H9 (cell line): ENCODE data around the gene PROP1. TPM values are rescaled to one million over a fixed set of nuclear protein-coding genes. Genes with fewer than 3 reads are reported as not detected.

Experiments
- DNase-seq: peaks from one replicate; pipeline ENCODE4 v3.0.0-alpha.2; 2017
- H2AFZ ChIP-seq: one replicate; pipeline ENCODE4 v1.6.1; 2013; ENCODE audit warnings: mild to moderate bottlenecking, low read length, control low read depth, moderate library complexity
- H2AK5ac ChIP-seq: 2 replicates; pipeline ENCODE4 v1.6.1; 2013; ENCODE audit warnings: low read length, control low read depth, mixed read lengths; ENCODE audit not compliant: insufficient read length
- H2BK120ac ChIP-seq: one replicate; pipeline ENCODE4 v1.6.1; 2013; ENCODE audit warnings: low read depth, mild to moderate bottlenecking, low read length, control low read depth, inconsistent platforms; ENCODE audit not compliant: poor library complexity, severe bottlenecking
- H2BK12ac ChIP-seq: 2 replicates; pipeline ENCODE4 v1.6.1; 2013; ENCODE audit warnings: low read length, control low read depth, mixed read lengths, low read depth; ENCODE audit not compliant: insufficient read length
- H2BK15ac ChIP-seq: 2 replicates; pipeline ENCODE4 v1.6.1; 2013; ENCODE audit warnings: low read depth, low read length, control low read depth
- H2BK20ac ChIP-seq: one replicate; pipeline ENCODE4 v1.6.1; 2013; ENCODE audit warnings: low read depth, mild to moderate bottlenecking, low read length, control low read depth, inconsistent platforms; ENCODE audit not compliant: poor library complexity, severe bottlenecking
- H2BK5ac ChIP-seq: 2 replicates; pipeline ENCODE4 v1.6.1; 2013; ENCODE audit warnings: low read length, control low read depth, mixed read lengths; ENCODE audit not compliant: insufficient read length
- H3K14ac ChIP-seq: 2 replicates; pipeline ENCODE4 v1.6.1; 2013; ENCODE audit warnings: low read length, control low read depth; ENCODE audit not compliant: insufficient read depth
- H3K18ac ChIP-seq: 2 replicates; pipeline ENCODE4 v1.6.1; 2013; ENCODE audit warnings: low read depth, mild to moderate bottlenecking, mixed read lengths, low read length, control low read depth; ENCODE audit not compliant: insufficient read length
- H3K23ac ChIP-seq: 2 replicates; pipeline ENCODE4 v1.6.1; 2013; ENCODE audit warnings: low read length, control low read depth, mixed read lengths, low read depth; ENCODE audit not compliant: insufficient read length
- H3K23me2 ChIP-seq: 2 replicates; pipeline ENCODE4 v1.6.1; 2013; ENCODE audit warnings: low read depth, mild to moderate bottlenecking, mixed read lengths, low read length, control low read depth; ENCODE audit not compliant: insufficient read length, poor library complexity, severe bottlenecking
- H3K27ac ChIP-seq: 2 replicates; pipeline ENCODE4 v1.5.1; 2013; ENCODE audit warnings: low read length, control low read depth, mixed read lengths, low read depth; ENCODE audit not compliant: insufficient read length
- H3K27me3 ChIP-seq: 2 replicates; pipeline ENCODE4 v1.6.1; 2013; ENCODE audit warnings: low read length, control low read depth, inconsistent platforms; ENCODE audit not compliant: insufficient read depth
- H3K4ac ChIP-seq: 2 replicates; pipeline ENCODE4 v1.6.1; 2013; ENCODE audit warnings: low read depth, mild to moderate bottlenecking, control low read depth, inconsistent platforms, low read length, moderate library complexity
- H3K4me1 ChIP-seq: 2 replicates; pipeline ENCODE4 v1.6.1; 2013; ENCODE audit warnings: low read length, control low read depth, inconsistent platforms; ENCODE audit not compliant: insufficient read depth
- H3K4me2 ChIP-seq: 2 replicates; pipeline ENCODE4 v1.6.1; 2013; ENCODE audit warnings: low read length, control low read depth, mixed read lengths; ENCODE audit not compliant: insufficient read length, insufficient read depth
- H3K56ac ChIP-seq: 2 replicates; pipeline ENCODE4 v1.6.1; 2013; ENCODE audit warnings: low read depth, mild to moderate bottlenecking, mixed read lengths, low read length, control low read depth; ENCODE audit not compliant: insufficient read length
- H3K79me1 ChIP-seq: 2 replicates; pipeline ENCODE4 v1.6.1; 2013; ENCODE audit warnings: low read depth, mild to moderate bottlenecking, moderate library complexity, low read length, control low read depth, inconsistent platforms; ENCODE audit not compliant: insufficient read depth, poor library complexity, severe bottlenecking
- H3K79me2 ChIP-seq: 2 replicates; pipeline ENCODE4 v1.6.1; 2013; ENCODE audit warnings: low read length, control low read depth, inconsistent platforms; ENCODE audit not compliant: insufficient read depth
- H3K9ac ChIP-seq: 2 replicates; pipeline ENCODE4 v1.6.1; 2013; ENCODE audit warnings: low read length, control low read depth, mixed read lengths; ENCODE audit not compliant: insufficient read length; ENCODE audit errors: extremely low read depth
- H3K9me3 ChIP-seq: one replicate; pipeline ENCODE4 v1.6.1; 2013; ENCODE audit warnings: low read depth, low read length, inconsistent platforms; ENCODE audit not compliant: control insufficient read depth
- H3T11ph ChIP-seq: one replicate; pipeline ENCODE4 v1.6.1; 2013; ENCODE audit warnings: mild to moderate bottlenecking, low read length, control low read depth, inconsistent platforms
- H4K20me1 ChIP-seq: one replicate; pipeline ENCODE4 v1.6.1; 2013; ENCODE audit not compliant: control insufficient read depth, insufficient read length, insufficient read depth
- H4K5ac ChIP-seq: 2 replicates; pipeline ENCODE4 v1.6.1; 2013; ENCODE audit warnings: low read depth, mild to moderate bottlenecking, mixed read lengths, low read length, control low read depth; ENCODE audit not compliant: insufficient read length
- H4K8ac ChIP-seq: replicated peaks from 2 replicates; pipeline ENCODE4 v1.6.1; 2013; ENCODE audit warnings: low read length, control low read depth, mixed read lengths, low read depth; ENCODE audit not compliant: insufficient read length
- H4K91ac ChIP-seq: 2 replicates; pipeline ENCODE4 v1.6.1; 2013; ENCODE audit warnings: low read depth, mild to moderate bottlenecking, moderate library complexity, mixed read lengths, low read length, control low read depth; ENCODE audit not compliant: insufficient read length
- H3K27ac Mint-ChIP-seq, 3 experiments: 2 replicates in 2 of 3; 3 replicates in 1 of 3; pipeline ENCODE4 v1.8.0; 2020 to 2021; ENCODE audit warnings: mixed read lengths in 3 of 3, mild to moderate bottlenecking in 1 of 3, moderate library complexity in 1 of 3
- H3K27me3 Mint-ChIP-seq: 2 replicates; pipeline ENCODE4 v1.8.0; 2021; ENCODE audit warnings: low read depth, mild to moderate bottlenecking, moderate library complexity, mixed read lengths
- H3K36me3 Mint-ChIP-seq, 3 experiments: 2 replicates in 2 of 3; 3 replicates in 1 of 3; pipeline ENCODE4 v1.8.0; 2020 to 2021; ENCODE audit warnings: low read depth in 3 of 3, mixed read lengths in 3 of 3; ENCODE audit not compliant: insufficient read depth in 1 of 3
- H3K4me1 Mint-ChIP-seq, 2 experiments: 2 replicates each; pipeline ENCODE4 v1.8.0; 2020; ENCODE audit warnings: mixed read lengths in 2 of 2
- H3K4me3 Mint-ChIP-seq, 2 experiments: 2 replicates in 1 of 2; 3 replicates in 1 of 2; pipeline ENCODE4 v1.8.0; 2020 to 2021; ENCODE audit warnings: mild to moderate bottlenecking in 2 of 2, mixed read lengths in 2 of 2, moderate library complexity in 1 of 2
- H3K9me3 Mint-ChIP-seq, 2 experiments: 2 replicates in 1 of 2; 3 replicates in 1 of 2; pipeline ENCODE4 v1.8.0; 2020; ENCODE audit warnings: mild to moderate bottlenecking in 2 of 2, mixed read lengths in 2 of 2, moderate library complexity in 1 of 2
- CTCF ChIP-seq: fragments of 200-600 bp; sonication (generic); conservative IDR thresholded peaks from 3 replicates; pipeline ENCODE4 v1.8.0; 2021; ENCODE audit warnings: antibody characterized with exemption, mild to moderate bottlenecking
- WGBS: extraction: QIAGEN DNeasy Blood & Tissue Kit; methylation state at CpG from one replicate; pipeline ENCODE4 v1.1.7; 2013; ENCODE audit warnings: missing lambda C conversion rate, low lambda C conversion rate, mixed read lengths; ENCODE audit not compliant: insufficient read length; ENCODE audit errors: extremely low coverage; 5-methylcytosine and 5-hydroxymethylcytosine counted together
- total RNA-seq: library from RNA; stranded (reverse); gene quantifications from 2 replicates; pipeline ENCODE4 v1.2.1, GENCODE V29; 2021

The PROP1 gene
- total RNA-seq, 1 experiment from 2014 or later = not detected

GRCh38 chr5:177968661-177969211 lies 27.3 kb downstream of the PROP1 start:
- H2BK20ac ChIP-seq = no peak overlapping the region
- Mint-ChIP-seq H3K4me1 (peaks cover 9 to 12% of the 10 kb centered on the region in 2 experiments), H3K36me3 (peaks cover 12 to 36% (median 20%) of the 10 kb centered on the region in 3 experiments), H3K4me3 (no peak overlapping the region), H3K9me3 (peaks cover 19 to 34% of the 10 kb centered on the region in 2 experiments), H3K27me3 (peaks cover 23% of the 10 kb centered on the region), H3K27ac (peak overlapping the region in 1 of 3 experiments; percentile 28; a peak in 1 of 7 replicates)
- no peak for DNase-seq
- H3K9me3 ChIP-seq = no peaks in the 10 kb centered on the region
- no CpG with 5 or more reads among the region's 8 CpGs for WGBS
- H4K8ac ChIP-seq = no peak overlapping the region
- H3K14ac ChIP-seq = no peak overlapping the region
- no peak overlapping the region for H3K4me2 ChIP-seq
- H2AFZ ChIP-seq = no peak overlapping the region
- H3K27me3 ChIP-seq = no peaks in the 10 kb centered on the region
- no peak overlapping the region for H2BK5ac ChIP-seq
- no peaks in the 10 kb centered on the region for H3K4me1 ChIP-seq
- H3K56ac ChIP-seq = no peak overlapping the region
- H2BK12ac ChIP-seq = no peak overlapping the region
- H4K91ac ChIP-seq = no peak overlapping the region
- H3K27ac ChIP-seq = no peak overlapping the region
- H3K4ac ChIP-seq = no peak overlapping the region
- H4K20me1 ChIP-seq = no peaks in the 10 kb centered on the region
- H3K23me2 ChIP-seq = no peaks in the 10 kb centered on the region
- no peak overlapping the region for H2BK120ac ChIP-seq
- H3K79me1 ChIP-seq = no peaks in the 10 kb centered on the region
- H3K9ac ChIP-seq = no peak overlapping the region
- H3T11ph ChIP-seq = no peak overlapping the region
- H3K23ac ChIP-seq = no peak overlapping the region
- H4K5ac ChIP-seq = no peak overlapping the region
- H3K79me2 ChIP-seq = no peaks in the 10 kb centered on the region
- H2AK5ac ChIP-seq = no peak overlapping the region
- TF ChIP-seq CTCF = no peak
- H2BK15ac ChIP-seq = no peak overlapping the region
- H3K18ac ChIP-seq = no peak overlapping the region
